ENCODE results near the gene CFAP77. TPM values are rescaled to one million over a fixed set of nuclear protein-coding genes. Genes with fewer than 3 reads are reported as not detected.
A peak's percentile ranks its signal among the peaks of the same experiment; 100 is the strongest.

Gene CFAP77
- total and polyA plus RNA-seq, 10 of the 15 experiments (the other 5 are each of a cell fraction or from before 2014, with no cell fraction given): 0.33 TPM; not detected in 9

- FAIRE-seq (no peak), ATAC-seq (no peak), DNase-seq (ENCODE audit: low read depth, low spot score) (no peak)
- RAD21 ChIA-PET (ENCODE audit: unreplicated experiment): no interaction called here
- 38% methylated on average over 8 of the region's 8 CpGs for WGBS (ENCODE audit: insufficient coverage, insufficient replicate concordance, low lambda C conversion rate, missing lambda C conversion rate)
- H3K9me3 ChIP-seq (replicated peaks; ENCODE audit: control insufficient read depth, insufficient read depth, low read length): no peaks in the 10 kb centered on the region
- CTCF ChIA-PET: no interaction called here
- no TSS peak for BruUV-seq (replicated peaks)
- no peak overlapping the region for H3K9ac ChIP-seq (ENCODE audit: control insufficient read depth, insufficient read depth, low read length)
- POLR2A ChIA-PET: no interaction called here
- no peaks in the 10 kb centered on the region; a peak in 1 of 4 replicates for H3K27me3 ChIP-seq (replicated peaks in 1 of 2; ENCODE audit: control insufficient read depth in 2 of 2, insufficient read depth in 2 of 2, low read length in 1 of 2)
- H3K4me3 ChIP-seq: no peak overlapping the region
- peaks cover 4% of the 10 kb centered on the region; the same call in 1 of the 2 replicates for H4K20me1 ChIP-seq (ENCODE audit: control insufficient read depth, insufficient read depth)
- H3K4me1 ChIP-seq (ENCODE audit: control insufficient read depth, insufficient read depth, low read length): no peaks in the 10 kb centered on the region
- H3K27ac ChIP-seq (ENCODE audit: control insufficient read depth, insufficient read depth): no peak overlapping the region
- H3K36me3 ChIP-seq (ENCODE audit: control insufficient read depth in 2 of 2, insufficient read depth in 2 of 2, low read length in 1 of 2): no peaks in the 10 kb centered on the region
- intact Hi-C loops (cut with micrococcal nuclease; ENCODE audit: unreplicated experiment) (no loop called here), in situ Hi-C loops (cut with MboI) (no loop called here)
- no peaks in the 10 kb centered on the region for H3K79me2 ChIP-seq (ENCODE audit: control insufficient read depth, insufficient read depth, low read length)
- SMC1A ChIA-PET (ENCODE audit: uncharacterized antibody, unreplicated experiment): no interaction called here
- no peak overlapping the region for H2AFZ ChIP-seq (ENCODE audit: control insufficient read depth, low read depth, low read length)
- H3K4me2 ChIP-seq (ENCODE audit: control insufficient read depth, insufficient read depth): no peak overlapping the region
- TF ChIP-seq HDAC2 (IDR thresholded peaks at IDR 0.05): no peak
- TF ChIP-seq PKNOX1 (IDR thresholded peaks at IDR 0.05): peak; percentile 64; the same call in 1 of the 2 replicates
Measured at GRCh38 chr9:132572921-132573320, 162.9 kb downstream of the CFAP77 start.

- ATAC-seq: peak; percentile 83
- in situ Hi-C loops (cut with MboI): loop anchor here (5.0 kb wide), 1 partner anchor 163 kb away; the partner anchor contains the start of gene CFAP77
- CTCF ChIA-PET: interaction anchor here (0.5 to 4.1 kb wide), 4 partner anchors 9 to 812 kb away, joined by 3 to 39 read pairs (median 4); no protein-coding TSS in a partner anchor
- TF ChIP-seq TBL1XR1 (IDR thresholded peaks at IDR 0.05; ENCODE audit: low read depth, low read length) (no peak), ASH2L (IDR thresholded peaks at IDR 0.05; ENCODE audit: borderline replicate concordance, low read depth) (no peak), MXI1 (IDR thresholded peaks at IDR 0.05; ENCODE audit: low read depth, low read length) (no peak), NFXL1 (IDR thresholded peaks at IDR 0.05; ENCODE audit: borderline replicate concordance) (peak; percentile 99), POLR2AphosphoS2 (IDR thresholded peaks at IDR 0.05; ENCODE audit: low read depth, low read length) (no peak), RAD21 (IDR thresholded peaks at IDR 0.05; ENCODE audit: insufficient read depth, low read depth, low read length) (peak; percentile 80), SMC3 (IDR thresholded peaks at IDR 0.05; ENCODE audit: borderline replicate concordance, low read length) (peak; percentile 61), BRCA1 (IDR thresholded peaks at IDR 0.05; ENCODE audit: low read depth, low read length) (no peak), MAX (IDR thresholded peaks at IDR 0.05; ENCODE audit: low read depth, low read length) (no peak), USF1 (IDR thresholded peaks at IDR 0.05; ENCODE audit: borderline replicate concordance, extremely low read length, insufficient read depth, low read depth, low read length) (no peak)
Measured at GRCh38 chr9:132575005-132575609, 165.1 kb downstream of the CFAP77 start.

More at GRCh38 chr9:132575005-132575609, 165.1 kb downstream of the CFAP77 start:
- H3K9me3 ChIP-seq (replicated peaks; ENCODE audit: control insufficient read depth, insufficient read depth, low read length): no peaks in the 10 kb centered on the region
- intact Hi-C loops (cut with micrococcal nuclease; ENCODE audit: unreplicated experiment): loop anchor here (1.0 to 2.0 kb wide), 2 partner anchors 68 to 164 kb away; no protein-coding TSS in a partner anchor
- H3K27ac ChIP-seq (ENCODE audit: control insufficient read depth, insufficient read depth): no peak overlapping the region
- no peak overlapping the region for H2AFZ ChIP-seq (ENCODE audit: control insufficient read depth, low read depth, low read length)
- no peak for DNase-seq (ENCODE audit: low read depth, low spot score)
- ChIA-PET POLR2A (no interaction called here), RAD21 (ENCODE audit: unreplicated experiment) (no interaction called here), SMC1A (ENCODE audit: uncharacterized antibody, unreplicated experiment) (no interaction called here)
- H3K27me3 ChIP-seq (replicated peaks in 1 of 2; ENCODE audit: control insufficient read depth in 2 of 2, insufficient read depth in 2 of 2, low read length in 1 of 2): peaks cover 5 to 6% of the 10 kb centered on the region in 2 experiments
- no peaks in the 10 kb centered on the region for H3K4me1 ChIP-seq (ENCODE audit: control insufficient read depth, insufficient read depth, low read length)
- no peak overlapping the region for H3K4me2 ChIP-seq (ENCODE audit: control insufficient read depth, insufficient read depth)
- BruUV-seq (replicated peaks): no TSS peak
- peaks cover 4% of the 10 kb centered on the region; the same call in 1 of the 2 replicates for H4K20me1 ChIP-seq (ENCODE audit: control insufficient read depth, insufficient read depth)
- no peaks in the 10 kb centered on the region for H3K36me3 ChIP-seq (ENCODE audit: control insufficient read depth in 2 of 2, insufficient read depth in 2 of 2, low read length in 1 of 2)
- 9% methylated on average over 16 of the region's 16 CpGs for WGBS (ENCODE audit: insufficient coverage, insufficient replicate concordance, low lambda C conversion rate, missing lambda C conversion rate)
- no peaks in the 10 kb centered on the region for H3K79me2 ChIP-seq (ENCODE audit: control insufficient read depth, insufficient read depth, low read length)
- H3K9ac ChIP-seq (ENCODE audit: control insufficient read depth, insufficient read depth, low read length): no peak overlapping the region
- no peak overlapping the region for H3K4me3 ChIP-seq
- FAIRE-seq: no peak
